HG02943 (cell line): ENCODE measurements around the gene PPT2.
"Not testable (repeated sequence)": the region's sequence is repeated elsewhere in the genome, so short reads cannot be mapped to it uniquely, and the experiment has no call there.

Experiments
- ATAC-seq: cut with Tn5 transposase; IDR thresholded peaks from one replicate; pipeline ENCODE4 v1.9.1; 2021; ENCODE audit warnings: mild to moderate bottlenecking, low read depth, moderate library complexity; ENCODE audit not compliant: unreplicated experiment

PPT2 gene

DNA sequence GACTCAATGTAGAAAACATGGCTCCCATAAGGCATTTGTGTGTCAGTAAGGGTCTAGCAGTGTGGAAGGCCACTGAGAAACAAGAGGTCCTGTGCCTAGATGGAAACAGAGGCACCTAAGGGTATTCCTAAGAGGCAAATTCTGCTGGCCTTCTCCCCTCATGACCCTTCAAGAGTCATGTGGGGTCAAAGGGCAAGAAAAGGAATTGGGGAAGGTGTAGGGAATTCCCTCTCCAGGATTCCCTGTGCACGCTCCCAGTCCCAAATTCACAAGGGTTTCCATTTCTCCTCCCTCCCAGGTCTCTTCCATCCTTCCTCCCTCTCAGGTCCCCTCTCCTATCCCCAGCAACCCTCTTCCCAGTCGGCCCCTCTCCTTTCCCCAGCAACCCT lies 21.4 kb downstream of the PPT2 start:
- no peak for ATAC-seq

DNA sequence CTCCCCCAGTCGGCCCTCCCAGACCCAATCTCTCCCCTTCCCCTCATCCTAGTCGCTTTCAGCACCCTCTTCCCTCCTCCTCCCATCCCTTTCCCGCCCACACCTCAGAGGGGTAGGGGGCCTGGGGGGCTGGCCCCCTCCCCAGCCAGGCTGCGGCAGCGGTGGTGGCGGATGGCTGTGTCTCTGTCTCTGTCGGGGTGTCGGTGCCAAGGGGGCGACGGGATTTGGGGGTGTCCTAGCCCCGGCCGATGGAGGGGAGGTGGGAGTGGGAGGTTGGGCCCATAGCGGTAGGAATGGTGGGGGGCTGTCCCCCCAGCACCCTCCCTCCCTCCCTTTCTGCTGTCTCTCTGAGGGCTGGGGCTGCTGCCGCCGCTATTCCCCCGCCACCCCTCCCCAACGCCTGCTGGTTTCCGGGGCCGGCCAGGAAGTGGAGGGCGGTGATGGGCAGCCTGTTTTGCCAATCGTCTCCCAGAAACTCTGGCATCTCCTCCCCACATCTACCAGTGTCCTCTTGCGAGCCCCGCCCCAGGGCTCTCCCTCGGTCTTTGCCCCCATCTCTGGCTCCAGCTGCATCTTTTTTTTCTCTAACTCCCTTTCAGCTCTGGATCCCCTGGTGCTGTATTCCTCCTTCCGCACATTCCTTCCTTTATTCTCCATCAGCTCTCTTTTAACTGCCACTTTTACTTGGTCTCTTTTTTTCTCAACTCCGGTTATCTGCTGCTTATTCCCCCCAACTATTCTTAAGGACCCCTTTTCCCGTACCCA lies 22.0 kb downstream of the PPT2 start, which contains the start of gene AGPAT1:
Gene AGPAT1, minus strand, starts transcription at position 374 of the 765 bp plus-strand sequence. CDS start 4,588 bp downstream, outside the sequence.
- ATAC-seq = peak; percentile 43

DNA sequence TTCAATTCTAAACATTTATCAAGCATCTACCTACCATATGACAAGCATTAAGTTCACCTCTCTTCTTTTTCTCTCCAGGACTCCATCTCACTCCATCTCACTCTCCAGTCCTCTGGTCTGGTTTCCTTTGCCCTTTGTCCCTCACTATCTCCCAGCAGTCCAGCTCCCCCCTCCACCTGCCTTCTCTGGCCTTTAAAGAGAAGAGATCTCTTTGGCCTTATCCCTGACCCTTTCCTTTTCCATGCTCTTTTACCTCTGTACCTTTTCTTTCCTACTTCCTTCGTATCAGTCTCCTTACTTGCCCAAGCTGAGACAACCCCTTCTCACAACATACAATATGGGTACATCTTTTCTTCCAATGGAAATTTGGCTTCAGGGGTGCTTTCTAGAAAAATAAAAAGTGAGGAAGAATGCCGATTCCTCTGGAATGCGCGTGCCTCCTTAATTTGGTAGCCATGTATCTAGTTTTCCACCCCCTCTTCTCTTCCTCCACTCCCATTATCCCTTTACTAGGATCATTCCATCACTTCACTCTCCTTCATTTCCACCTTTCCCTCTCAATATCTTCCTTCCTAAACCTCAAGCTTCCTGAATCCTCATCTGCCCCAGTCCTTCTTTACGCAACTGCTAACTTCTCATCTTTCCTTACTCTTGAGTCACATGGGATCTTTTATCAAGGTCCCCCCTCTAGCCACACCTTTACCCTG lies 22.7 kb downstream of the PPT2 start:
- ATAC-seq = no peak

DNA sequence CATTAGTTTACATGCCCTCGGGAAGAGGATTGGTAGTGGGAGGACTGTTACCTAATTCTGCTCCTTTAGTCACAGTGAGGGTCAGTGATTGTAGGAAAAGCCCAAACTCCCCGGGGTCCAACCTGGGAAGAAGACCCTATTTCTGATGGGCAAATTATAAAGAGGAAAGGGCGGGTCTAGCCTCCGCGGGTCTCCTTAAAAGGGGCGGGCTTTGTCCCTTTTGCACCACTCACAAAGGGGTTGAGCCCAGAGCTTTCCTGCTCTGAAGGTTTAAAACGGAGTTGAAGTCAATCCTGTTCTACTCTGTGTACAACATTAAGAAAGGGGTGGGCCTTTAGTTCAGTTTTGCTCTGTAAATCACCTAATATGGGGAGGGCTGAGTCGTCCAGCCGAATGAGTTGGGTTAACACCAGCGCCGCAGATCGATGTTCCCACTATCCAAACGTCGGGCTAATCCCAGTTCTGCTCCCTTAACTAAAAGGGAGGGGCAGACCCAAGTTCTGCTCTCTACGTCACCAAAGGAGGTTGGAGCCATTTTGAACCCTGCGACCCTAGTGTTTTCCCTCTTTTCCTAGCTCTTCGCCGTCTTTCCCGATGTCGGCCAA lies 23.3 kb downstream of the PPT2 start:
- no peak for ATAC-seq

DNA sequence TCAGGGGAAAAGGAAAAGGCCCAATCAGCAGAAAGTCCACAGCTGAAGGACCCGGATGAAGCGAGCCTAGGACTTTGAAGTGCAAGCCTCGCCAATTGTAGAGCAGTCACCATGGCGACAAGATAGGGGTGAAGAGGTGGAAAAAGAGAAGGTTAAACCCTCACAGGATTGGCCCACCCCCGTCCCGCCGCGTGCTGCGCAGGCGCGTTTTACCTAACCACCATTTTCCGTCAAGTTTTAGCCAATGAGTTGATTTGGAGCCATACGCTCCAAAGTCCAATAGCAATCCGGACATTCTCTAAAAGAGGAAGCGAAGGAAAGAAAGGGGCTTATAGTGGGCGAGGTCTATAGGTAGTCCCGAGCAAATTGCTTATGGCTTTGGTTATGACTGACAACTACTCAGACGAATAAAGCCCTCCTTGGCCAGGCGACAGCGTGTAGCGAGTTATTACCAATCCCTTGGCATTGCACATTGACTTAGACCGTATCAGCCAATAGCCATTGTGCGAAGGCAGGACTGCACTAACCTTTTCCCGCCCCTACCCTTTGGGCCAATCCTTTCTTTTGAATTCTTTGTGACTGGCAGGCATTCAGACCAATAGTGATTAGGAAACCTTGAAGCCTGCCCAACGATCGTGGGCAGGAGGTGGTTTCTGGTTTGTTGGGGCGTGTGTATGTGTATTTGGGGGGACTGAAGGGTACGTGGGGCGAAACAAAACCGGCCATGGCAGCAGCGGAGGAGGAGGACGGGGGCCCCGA lies 24.0 kb downstream of the PPT2 start, which contains the start of gene RNF5:
Gene RNF5, plus strand, starts transcription at position 618 of the 759 bp plus-strand sequence. Its CDS starts 107 bp downstream, at position 725.
- peak; percentile 65 for ATAC-seq

DNA sequence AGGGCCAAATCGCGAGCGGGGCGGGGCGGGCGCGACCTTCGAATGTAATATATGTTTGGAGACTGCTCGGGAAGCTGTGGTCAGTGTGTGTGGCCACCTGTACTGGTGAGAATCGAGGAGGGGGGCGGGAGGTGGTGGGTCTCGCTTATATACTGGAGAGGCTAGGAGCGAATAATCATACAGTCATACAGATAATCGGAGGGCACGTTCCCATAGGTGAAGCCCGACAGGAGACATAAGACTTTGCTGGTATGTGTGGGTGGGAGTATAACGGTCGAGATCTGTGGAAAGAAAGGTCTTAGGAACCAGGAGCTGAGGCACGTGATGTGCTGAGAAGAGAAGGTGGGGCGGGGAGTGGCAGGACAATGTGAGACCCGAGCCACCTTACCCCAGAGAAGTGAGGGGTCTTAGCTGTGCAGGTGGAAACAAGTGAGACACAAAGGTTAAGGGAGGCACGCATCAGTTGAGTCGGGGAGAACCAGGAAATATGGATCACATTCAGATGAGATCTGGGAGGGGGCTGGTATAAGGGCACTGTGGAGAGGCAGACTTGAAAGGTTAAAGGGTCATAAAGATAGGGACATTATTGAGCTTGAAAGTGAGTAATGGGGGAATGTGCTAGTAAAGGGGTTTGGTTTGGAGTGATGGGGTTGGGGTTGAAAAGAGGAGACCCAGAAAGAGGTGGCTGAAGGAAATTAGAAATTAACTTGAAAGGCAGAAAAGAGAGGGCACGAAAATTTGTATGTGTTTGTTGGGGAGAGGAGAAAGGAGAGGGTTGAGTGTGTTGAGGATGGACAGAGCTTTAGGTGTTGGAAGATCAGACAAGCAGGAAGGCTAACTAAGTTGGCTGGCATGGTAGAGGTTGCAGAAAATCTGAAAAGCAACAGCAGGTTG lies 24.9 kb downstream of the PPT2 start:
- no peak for ATAC-seq

DNA sequence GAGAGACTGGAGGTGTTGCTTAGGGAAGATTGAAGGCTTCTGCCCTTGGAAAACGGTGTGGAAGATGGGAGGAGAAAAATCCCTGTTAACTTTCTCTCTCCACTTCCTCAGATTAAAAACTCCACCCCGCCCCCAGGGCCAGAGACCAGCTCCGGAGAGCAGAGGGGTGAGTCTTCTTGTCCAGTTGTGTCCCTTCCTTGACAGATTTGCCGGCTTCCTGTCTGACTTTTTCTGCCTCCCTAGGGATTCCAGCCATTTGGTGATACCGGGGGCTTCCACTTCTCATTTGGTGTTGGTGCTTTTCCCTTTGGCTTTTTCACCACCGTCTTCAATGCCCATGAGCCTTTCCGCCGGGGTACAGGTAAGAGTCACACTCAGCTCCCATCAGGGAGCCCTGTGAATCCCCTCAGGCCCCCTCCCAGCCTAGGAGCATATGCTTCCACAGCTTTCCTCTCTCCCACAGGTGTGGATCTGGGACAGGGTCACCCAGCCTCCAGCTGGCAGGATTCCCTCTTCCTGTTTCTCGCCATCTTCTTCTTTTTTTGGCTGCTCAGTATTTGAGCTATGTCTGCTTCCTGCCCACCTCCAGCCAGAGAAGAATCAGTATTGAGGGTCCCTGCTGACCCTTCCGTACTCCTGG lies 25.9 kb downstream of the PPT2 start:
- no peak for ATAC-seq

DNA sequence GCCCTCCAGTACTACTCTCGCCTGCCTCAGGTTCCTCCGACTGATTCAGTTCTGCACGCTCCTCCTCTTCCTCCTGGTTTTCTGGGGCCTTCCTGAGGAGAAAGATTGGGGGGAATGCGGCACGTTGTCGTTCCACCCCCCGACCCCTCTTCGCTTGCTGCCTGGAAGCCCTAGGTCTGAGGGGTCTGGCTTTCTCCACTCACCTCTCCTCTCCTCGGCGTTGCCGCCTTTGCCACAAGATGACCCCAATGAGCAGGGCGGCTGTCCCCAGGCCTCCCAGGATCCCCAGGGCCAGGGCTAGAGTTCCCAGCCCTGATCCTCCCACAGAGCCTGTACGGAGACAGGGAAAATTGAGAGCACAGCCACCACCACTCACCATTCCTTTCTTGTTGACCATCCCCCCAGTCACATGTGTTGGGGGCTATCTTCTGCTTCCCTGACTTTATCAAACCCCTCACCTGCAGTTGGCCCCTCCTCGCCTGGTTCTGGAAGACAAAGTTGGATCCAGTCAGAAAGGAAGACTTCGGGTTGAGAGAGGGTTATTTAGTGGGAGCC lies 27.3 kb downstream of the PPT2 start:
- ATAC-seq = no peak

DNA sequence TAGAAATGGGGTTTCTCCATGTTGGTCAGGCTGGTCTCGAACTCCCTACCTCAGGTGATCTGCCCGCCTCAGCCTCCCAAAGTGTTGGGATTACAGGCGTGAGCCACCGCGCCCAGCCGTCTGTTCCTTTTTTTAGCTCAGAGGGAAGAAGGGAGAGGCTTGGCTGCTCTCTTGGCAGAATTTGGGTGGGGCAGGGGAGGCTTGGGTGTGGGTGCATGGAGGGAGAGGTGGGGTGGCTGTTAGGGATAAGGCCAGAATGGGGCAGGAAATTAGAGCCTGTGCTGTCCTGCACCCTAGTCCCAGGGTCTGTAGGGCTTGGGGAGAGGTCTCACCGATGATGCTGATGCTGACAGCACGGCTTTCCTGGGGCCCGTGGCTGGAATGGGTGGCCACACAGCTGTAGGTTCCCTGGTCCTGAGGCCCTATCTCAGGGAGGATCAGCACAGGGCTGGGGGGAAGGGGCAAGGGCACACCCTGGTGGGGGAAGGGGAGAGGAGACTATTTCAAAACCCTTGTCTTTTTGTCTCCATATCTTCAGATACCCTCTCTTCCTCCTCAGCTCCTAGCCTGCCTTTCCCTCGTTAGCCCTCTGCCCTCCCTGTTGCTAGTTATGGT lies 28.1 kb downstream of the PPT2 start:
- ATAC-seq = no peak

DNA sequence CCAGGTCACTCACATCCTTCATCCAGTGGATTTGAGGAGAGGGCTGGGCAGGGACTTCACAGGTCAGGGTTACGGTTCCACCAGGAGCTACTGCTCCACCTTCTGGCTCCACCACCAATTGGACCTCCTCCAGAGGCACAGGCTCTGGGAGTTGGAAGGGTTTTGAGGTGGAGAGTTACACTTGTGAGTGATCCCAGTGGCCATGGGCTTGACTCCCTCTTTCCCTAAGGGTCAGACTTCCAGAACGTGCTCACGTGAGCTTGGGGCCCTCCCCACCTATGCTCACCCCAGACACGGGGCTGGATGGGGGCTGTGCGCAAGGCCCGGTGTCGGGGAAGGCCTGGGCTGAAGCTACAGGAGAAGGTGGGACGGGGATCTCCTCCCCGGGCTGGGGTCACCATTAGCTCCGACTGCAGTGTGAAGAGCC lies 28.6 kb downstream of the PPT2 start:
- no peak for ATAC-seq

DNA sequence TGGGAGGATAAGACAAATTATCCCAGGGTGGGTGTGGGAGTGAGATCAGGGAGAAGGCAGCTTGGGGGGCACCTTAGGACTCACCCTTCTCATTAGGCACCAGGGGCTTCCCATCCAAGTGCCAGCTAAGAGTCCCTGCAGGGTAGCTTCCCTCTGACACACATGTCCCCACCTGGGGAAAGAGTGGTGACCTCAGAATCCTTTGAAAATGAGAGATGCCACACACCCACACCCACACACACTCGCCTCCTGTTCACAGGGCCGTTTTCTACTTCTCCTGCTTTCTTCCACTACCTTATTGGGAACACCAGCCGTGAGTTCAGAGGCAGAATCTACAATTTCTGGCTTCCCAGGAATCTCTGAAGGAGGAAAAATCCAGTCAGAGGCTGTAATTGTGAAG lies 29.1 kb downstream of the PPT2 start:
- ATAC-seq = no peak

DNA sequence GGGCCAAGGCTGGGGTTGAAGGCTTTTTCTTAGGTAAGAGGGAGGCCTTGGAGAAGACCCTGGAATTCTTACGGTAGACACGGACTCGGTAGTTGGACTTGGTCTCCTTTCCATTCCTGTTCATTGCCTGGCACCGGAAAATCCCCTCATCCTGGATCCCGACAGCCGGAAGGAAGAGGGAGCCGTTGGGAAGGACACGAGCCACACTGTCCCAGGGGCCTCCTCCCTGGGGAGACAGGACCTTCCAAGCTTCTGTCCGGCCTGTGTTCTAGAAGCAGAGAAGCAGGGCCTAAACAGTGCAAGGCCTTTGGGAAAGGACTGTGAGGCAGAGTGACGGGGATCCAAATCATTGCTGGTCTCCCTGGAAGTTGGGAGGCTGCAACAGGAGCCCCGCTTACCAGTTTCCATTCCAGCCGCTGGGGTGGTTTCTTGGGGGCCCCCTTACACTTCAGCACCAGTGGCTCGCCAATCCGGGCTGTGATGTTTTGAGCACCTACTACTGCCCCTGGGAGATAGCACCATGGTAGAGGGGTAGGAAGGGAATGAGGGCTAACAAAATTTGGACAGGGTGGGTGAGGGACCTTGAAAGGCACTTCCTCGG lies 29.6 kb downstream of the PPT2 start:
- ATAC-seq = no peak

DNA sequence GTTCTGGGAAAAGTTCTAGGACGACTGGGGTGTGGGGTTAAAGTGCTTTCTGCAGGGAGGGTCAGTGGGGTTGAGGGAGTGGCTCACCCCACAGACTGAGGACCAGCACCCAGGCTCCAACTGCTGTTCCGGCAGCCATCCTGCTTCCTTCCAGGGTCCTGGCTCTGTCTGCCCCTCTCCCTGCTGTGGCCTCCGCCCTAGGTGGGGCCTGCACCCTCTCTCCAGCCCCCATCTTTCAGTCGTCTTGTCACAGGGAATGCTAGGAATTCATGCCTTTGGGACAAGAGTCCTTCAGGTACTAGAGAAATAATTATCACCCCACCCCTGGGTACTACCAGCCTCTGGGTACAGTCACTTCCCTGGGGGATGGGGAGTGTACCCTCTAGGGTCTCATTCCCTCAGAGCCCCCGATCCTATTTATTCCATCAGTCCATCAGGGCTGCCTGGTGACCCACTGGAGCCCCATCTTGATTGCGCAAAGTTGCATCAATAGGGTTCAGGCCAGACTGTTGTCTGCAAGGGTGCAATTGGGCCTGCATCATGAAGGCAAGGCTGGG lies 30.2 kb downstream of the PPT2 start, which contains the start of gene AGER:
Gene AGER, minus strand, starts transcription at position 170 of the 557 bp plus-strand sequence. Its CDS starts 31 bp downstream, at position 139.
- ATAC-seq = no peak

DNA sequence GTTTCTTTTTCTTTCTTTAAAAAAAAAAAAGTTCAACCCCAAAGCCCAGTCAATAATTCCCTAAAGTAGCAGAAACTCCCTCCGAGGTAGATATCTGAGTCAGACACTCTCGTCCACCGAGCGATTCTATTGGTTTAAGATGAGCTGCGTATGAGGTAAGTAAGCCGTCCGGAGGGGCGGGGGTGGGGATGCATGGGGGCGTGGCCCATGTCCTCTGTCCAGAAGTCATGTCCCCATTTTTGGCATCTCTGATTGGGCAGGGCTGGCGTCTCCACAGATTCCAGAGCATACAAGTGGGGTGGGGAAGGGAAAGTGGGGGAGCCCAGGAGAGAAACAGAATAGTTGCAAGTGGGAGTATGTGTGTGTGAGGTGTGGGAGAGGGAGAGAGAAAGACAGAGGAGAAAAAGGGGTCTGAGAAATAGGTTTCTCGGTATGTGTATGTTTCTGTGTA lies 31.8 kb downstream of the PPT2 start:
- not testable (repeated sequence) for ATAC-seq

DNA sequence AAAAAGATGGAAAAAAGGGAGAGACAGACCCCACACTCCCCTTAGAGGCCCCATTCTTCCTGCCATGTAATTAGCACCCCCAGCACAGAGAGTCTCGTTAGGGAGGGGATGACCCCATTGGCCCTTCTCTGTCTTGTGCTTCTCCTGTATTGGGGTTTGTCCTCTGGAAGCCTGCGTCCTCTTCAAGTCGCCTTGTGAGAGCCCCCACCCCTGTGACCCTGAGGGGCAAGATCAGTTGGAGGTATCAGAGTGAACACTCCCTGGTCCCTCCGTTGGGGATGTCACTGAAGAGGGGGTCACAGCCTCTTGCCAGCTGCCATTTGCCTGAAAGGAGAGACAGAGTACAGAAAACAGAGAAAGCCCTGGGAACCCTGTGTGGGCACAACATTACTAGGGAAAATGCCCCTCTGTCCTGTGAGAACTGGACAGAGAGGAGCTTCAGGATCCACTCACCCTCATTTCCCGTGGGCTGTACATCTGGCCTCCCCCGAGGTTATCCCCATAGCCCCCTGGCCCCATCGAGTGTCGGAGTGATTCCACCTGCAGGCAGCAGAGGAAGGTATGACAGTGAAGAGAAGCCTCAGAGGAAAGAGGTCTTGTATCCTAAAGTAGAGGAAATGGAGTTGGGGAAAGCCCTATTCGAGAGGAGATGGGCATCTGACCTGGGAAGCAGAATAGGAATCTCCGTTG lies 32.4 kb downstream of the PPT2 start:
- ATAC-seq = not testable (repeated sequence)

DNA sequence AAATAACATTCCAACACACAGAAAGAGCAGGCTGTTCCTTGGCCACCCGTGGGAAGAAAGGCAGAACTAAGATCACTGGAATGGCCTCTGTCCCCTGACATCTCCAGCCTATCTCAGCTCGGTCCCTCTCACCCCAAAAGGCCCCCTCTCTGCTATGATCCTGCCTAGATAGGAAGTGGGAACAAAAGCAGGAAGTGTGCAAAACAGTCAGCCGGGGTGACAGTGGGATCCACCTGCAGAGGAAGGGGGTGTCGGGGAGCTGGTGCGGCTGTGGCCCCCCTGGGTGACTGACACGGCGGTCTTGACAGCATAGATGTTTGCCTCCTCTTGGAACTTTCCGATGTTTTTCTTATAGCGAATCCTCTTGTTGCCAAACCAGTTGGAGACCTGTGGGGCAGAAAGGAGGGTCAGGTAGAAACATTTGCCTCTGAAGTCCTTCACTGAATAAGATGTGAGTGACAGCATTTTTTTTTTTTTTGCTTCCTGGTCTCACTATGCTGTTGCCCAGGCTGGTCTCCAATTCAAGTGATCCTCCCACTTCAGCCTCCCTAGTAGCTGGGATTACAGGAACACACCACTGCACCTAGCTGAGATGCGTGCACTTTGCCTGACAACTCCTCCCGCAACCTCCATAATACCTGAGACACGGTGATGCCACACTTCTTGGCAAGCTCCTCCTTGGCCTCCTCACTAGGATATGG lies 33.2 kb downstream of the PPT2 start:
- ATAC-seq = no peak
